GM21529 (cell line): ENCODE measurements around the gene RABGAP1.

Source experiments
- ATAC-seq: cut with Tn5 transposase; IDR thresholded peaks from one replicate; pipeline ENCODE4 v1.9.1; 2021; ENCODE audit not compliant: unreplicated experiment

RABGAP1 gene

DNA sequence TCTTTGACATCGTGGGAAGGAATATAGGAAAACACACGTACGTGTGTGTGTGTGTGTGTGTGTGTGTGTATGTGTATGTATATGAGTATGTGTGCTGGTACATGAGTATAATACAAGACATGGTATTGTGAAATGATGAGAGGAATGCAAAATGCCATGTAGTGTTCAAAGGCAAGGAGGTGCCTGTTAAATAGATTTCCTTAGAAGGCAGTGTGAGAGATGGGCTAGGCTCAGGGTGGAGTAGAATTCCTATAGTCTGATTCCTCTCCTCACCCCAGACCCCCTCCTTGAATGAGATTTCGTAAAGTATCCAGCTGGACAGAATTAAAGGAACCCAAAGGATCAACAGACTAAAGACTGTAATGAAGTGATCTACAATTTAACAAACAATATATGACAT, 103.8 kb downstream of the RABGAP1 start:
- no peak for ATAC-seq

DNA sequence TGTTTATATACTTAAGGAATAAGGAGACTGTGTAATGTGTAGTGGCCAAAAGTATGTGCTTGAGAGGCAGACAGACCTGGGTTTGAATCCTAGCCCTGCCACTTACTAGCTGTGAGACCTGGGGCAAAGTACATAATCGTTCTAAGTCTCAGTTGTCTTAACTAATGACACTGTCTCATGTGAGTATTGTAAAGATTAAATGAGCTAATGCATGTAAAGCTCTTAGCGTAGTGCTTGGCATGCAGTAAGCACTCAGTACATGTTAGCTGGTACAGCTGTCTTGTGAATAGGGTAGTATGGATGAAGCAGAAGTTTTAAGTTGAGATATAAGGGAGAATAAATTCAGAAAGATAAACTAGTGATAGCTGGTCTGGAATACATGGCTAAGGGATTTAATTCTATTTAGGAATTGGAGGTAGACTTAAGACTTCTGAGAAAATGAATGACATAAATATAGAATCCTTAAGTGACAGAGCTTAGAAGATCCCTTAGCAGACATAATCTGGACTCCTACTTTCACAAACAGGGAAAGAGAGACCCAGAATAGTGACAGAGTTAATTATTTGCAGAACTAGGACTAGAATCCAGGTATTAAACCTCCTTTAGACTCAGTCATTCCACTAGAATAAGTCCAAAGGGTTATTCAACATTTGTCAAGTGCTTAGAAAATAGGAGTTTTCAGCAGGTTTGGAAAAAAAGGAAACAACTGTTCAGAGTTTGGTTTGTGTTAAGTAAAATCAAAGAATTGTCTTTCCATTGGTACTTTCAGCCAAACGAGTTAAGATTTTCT, 105.8 kb downstream of the RABGAP1 start:
- no peak for ATAC-seq

DNA sequence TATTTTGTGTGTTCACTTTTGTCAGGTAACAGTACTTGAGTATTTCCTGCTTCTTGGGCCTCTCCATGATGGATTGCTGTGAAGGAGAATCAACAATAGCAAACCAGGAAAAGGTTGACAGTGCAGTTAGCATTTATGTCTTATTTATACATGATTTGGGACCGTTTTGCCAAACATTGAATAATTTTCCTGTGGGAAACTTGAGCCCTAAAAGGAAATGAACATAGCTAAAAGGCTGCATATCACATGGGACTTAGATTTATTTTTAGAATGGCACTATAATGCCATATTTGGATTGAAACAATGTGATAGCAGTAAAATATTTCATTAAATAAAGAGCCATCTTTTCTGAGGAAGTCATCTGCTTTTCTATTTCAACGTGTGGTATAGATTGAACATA, 107.9 kb downstream of the RABGAP1 start:
- no peak for ATAC-seq

DNA sequence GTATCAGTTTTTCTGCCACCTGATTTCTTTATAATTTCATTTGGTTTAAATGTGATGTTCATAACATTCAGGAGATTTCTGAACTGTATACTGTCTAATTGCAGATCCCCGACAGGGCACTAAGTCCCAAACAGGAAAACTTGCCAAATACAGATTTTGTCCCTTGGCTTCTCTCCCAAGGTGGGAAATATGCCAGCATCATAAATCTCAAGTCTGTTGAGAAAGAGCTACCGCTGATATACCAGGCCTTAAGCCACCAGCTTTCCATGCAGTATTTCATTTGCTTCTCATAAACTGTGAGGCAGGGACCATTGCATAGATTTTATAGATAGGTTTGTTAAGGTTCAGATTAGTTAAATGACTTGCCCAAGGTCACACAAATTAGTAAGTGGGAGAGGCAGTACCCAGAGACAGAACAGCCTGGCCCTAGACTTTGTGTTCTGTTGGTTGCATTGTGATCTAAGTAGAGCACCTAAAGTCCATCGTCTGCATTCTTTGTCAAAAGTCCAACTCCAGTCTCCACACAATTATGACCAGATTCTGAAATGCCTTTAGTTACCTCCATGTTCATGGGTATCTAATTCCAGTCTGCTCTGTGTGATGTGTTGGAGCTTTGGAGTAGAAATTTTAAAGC, 108.9 kb downstream of the RABGAP1 start:
- no peak for ATAC-seq

DNA sequence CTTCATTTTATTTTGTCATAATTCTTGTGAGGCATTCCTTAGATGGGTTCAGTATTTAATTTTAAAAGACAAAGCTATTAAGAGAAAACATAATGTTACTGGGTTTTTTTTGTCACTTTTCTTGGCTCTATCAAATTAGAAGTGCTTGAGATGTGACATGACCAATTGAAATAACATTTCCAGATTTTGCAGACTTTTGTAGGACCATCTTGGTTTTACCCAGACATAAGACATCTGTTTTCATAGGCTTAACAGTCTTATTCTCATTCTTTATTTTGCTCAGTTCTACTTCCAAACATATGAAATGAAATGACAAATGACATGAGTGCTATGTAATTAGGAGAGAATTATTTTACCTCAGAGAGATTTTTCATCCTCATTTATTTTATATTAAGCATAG, 112.2 kb downstream of the RABGAP1 start:
- ATAC-seq: no peak

DNA sequence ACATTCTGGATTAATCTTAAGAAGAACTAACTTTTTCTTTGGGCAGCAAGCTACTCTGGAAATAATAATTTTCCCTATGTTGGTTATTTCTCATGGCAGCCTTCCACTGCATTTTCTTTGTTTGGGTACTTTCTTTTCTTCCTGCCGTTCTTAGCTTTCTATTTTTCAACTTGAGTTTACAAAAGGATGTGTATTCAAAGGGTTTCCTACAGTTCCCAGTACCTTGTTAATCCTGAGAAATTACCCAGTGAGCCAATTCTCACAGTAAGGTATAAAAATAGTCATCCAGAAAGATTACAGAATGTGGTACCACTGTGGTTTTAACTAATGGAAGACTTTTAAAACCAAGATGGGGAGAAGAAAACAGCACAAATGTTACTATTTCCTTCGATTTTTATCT, 112.9 kb downstream of the RABGAP1 start:
- ATAC-seq: no peak

DNA sequence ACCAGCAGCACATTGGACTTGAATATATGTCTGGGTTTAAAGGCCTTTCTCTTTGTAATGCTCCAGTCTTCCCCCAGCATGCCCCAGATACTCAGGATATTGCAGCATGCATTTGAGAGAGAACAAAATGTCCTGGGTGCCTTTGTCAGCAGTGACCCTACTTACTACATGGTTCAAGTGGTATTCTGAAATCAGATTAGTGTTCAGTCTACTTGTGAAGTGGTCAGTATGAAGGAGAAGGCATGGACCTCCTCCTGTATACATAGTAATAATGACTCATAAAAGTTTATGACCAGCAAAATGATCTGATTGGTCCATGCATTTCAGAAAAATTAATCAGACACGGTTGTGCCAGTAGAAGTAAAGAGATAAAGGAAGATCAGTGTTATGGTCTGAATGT, 118.0 kb downstream of the RABGAP1 start:
- ATAC-seq: no peak

DNA sequence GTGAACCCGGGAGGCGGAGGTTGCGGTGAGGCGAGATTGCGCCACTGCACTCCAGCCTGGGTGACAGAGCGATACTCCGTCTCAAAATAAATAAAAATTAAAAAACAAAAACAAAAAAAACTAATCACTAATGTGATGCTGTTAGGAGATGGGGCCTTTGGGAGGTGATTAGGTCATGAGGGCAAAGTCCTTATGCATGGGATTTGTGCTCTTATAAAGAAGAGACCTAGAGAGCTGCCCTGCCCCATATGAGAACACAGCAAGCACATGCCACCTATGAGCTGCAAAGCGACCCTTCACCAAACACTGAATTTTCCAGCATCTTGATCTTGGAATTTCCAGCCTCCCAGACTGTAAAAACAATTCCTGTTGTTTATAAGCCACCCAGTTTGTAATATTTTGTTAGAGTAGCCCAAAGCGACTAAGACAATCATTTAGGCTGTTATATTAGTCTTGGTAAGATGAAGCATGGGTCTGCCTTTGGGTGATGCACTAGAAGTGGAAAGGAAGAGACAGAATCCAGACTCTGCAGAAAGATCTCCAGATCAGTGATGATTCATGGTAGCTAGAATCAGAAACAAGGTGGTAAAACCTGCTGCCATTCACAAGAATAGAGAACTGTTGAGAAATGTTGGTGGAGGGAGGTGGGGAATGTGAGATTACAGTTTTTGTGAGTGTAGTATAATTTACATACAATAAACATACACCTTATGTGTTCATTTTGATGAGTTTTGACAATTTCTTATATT, 118.8 kb downstream of the RABGAP1 start:
- no peak for ATAC-seq

DNA sequence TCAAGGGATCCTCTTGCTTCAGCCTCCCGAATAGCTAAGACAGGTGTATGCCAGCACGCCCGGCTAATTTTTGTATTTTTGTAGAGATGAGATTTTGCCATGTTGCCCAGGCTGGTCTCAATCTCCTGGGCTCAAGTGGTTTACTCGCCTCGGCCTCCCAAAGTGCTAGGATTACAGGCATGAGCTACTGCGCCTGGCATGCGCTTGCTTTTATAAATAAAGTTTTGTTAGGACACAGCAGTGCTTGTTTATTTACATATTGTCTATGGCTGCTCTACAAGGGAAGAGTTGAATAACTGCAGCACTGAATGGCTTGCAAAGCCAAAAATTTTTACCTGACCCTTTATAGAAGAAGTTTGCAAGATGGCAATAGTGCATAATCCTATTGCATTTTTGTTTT, 120.4 kb downstream of the RABGAP1 start:
- ATAC-seq: no peak

DNA sequence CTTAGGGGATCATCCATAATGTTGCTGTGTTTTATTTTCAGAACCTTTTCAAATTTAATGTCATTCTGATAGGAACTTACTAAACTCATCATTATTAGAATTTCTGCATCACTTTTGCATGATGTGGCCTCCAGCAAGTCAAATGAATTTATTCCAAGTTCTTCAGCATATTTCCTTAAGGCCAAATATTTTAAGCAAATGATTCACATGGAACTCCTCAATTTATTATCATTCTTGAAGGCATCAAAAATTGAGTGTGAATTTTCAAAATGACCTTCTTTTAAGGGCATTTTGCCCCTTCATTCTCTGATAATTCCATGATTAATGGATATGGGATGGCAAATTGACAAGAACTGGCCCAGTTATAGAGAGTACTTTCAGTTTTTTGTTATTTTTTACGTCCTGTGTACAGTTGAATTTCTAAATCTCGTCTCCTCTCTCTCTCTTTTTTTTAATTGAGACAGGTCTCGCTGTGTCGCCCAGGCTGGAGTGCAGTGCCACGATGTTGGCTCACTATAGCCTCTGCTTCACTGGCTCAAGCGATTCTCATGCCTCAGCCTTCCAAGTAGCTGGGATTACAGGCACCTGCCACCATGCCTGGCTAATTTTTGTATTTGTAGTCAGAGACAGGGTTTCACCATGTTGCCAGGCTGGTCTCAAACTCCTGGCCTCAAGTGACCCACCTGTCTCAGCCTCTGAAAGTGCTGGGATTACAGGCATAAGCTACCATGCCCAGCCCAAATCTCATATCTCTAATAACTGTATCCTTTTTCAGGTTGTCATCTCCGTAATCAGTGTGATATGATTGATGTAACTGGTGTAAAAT, 121.7 kb downstream of the RABGAP1 start:
- ATAC-seq: no peak

DNA sequence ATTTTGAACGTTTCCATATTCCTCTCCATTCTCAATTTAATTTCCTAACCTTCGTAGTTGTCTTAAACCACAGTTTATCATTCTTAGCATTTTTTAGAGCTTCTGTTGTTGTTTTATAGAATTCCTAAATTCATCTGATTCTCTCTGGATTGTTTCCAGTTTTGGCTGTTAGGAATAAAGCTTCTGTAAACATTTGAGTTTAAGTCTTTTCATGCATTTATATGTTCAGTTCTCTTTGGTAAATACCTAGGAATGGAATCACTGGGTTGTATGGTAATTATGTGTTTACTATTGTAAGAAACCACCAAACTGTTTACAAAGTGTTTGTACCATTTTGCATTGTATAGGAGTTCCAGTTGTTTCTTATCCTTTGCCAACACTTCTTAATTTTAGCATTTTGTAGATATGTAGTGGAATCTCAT, 122.4 kb downstream of the RABGAP1 start:
- no peak for ATAC-seq

DNA sequence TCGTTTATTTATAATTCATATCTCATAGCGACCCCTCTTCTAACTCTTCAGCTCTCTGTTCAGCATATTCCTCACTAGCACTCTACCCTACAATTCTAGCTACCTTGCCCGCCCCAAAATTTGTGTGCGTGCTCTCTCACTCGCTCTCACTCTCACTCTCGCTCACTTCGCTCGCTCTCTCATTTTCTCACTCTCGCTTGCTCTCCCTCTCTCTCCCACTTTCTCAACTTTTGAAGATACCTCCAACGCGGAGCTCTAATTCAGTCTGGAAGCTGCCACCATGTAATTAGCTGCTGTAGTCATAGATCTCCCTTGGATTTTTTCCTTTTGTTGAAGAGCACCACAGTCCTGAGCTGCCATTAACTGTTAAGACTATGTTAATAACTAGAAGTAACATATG, 123.1 kb downstream of the RABGAP1 start:
- ATAC-seq: no peak

DNA sequence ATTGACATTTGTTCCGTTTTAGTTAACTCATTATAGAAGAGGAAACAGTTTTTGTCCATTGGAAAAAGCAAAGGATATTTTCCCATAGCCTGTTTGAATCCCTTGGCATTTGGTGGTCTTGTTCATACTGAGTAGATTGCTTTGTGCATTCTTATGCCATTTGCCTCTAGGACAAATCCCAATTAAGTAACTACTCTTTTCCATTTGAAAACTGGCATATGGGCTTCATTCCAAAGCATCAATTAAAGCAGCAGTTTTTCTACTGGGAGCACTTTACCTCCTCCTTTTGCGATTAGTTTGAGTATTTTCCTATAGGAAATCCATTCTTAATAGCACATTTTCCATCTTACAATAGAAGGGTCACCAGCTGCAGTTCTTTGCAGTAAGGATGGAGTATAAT, 123.9 kb downstream of the RABGAP1 start:
- no peak for ATAC-seq

DNA sequence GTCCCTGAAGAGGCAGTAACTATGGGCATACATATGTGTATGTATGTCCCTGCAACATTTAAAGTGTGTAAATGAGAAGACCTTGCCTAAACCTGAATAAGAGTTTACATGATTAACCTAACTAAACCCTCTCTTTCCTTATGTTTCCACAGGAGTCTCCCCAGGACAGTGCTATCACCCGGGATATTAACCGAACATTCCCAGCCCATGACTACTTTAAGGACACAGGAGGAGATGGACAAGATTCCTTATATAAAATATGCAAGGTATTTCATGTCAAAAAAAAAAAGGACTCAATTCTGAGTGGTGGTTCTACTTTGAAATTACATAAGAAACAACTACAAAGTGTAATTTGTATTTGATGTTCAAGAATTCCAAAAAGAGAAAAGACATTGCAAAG, 124.4 kb downstream of the RABGAP1 start:
- ATAC-seq: no peak

DNA sequence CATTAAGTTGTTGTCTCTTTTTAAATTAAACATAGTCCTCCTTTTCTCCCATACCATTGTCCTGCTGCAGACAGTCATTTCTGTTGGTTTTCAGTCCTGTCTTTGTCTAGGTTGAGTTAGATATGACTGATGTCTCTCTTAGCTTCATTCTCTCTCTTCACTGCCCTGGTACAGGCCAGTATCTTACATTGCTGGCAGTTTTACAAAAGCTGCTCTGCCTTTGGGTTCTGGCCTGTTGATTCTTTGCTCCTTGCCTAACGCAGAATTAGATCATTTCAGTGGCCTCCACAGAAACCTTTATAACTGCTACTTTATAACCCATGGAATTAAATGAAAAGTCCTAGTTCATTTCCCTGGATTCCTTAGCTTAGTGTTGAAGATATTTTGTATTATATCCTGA, 126.3 kb downstream of the RABGAP1 start:
- ATAC-seq: no peak

DNA sequence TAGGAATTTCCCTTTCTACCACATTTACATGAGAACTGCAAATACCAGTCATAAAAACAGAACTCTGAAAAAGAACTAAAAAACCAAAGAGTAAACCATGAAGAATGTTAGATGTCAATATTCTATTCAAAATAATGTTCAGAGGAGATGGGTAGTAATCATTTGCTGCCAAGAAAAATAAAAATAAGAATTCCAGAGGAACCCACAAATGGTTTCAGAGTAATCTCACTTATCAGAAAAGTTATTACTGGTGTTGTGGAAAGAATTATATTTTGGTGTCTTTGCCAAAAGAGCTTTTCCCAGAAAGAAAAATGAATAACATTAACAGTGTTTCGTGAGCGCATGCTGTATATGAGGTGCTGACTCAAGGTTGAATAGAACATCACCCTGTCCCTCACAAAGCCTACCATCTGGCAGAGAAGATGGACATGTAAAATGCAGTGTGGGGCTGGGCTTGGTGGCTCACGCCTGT, 128.2 kb downstream of the RABGAP1 start:
- ATAC-seq: no peak

DNA sequence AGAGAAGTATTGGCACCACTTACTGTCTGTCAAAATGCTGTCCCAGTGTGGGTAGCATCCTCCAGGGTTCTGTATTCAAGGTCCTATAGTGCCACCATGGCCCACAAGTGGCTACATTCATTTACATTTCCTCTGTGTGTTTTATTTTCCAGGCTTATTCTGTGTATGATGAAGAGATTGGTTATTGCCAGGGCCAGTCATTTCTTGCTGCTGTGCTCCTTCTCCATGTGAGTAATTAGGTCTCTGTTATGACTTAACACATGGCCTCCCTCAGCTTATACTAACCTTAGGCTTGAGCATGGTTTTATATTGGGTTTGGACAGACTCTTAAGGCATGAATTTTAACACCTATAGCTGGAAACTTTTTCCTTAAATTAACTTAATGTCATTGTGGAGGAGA, 129.4 kb downstream of the RABGAP1 start:
- no peak for ATAC-seq

DNA sequence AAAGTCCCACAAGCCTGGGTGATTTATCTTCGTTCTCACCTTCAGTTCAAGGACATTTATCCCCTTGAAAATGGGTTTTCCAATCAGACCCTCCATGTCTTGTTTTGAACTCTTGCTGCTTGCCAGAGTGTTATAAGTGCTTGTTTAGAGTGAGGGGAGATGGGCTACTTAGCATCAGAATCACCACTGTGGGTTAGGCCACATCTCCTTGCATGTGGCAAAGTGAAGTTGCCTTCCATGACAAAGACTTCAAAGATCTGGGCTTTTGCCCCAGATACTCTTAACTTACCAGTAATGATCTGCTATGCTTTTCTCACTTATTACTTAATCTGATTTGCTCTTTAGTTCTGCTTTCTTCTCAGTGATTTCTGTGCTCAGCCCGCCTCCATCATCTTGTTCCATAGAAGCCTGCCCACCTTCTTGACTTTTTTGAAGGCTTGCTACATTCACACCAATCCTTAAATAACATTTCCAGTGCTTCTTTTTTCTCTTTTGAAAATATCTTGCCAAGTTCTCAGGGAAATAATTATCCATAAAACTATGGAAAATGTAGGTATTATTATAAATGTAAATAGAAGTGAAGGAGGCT, 131.7 kb downstream of the RABGAP1 start:
- ATAC-seq: no peak

DNA sequence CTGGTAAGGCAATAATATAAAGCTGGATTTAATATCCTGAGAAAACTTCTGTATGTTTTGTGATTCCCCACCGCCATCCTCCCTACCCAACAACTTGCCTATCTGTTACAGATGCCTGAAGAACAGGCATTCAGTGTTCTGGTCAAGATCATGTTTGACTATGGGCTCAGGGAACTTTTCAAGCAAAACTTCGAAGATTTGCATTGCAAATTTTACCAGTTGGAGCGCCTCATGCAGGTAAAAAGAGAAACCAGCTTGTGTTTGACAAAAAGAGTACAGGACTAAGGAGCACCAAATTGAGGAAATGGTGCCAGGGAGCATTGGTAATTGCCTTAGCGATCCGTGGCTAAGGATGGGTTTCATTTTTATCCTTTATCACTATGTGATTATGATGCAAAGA, 132.6 kb downstream of the RABGAP1 start:
- no peak for ATAC-seq

DNA sequence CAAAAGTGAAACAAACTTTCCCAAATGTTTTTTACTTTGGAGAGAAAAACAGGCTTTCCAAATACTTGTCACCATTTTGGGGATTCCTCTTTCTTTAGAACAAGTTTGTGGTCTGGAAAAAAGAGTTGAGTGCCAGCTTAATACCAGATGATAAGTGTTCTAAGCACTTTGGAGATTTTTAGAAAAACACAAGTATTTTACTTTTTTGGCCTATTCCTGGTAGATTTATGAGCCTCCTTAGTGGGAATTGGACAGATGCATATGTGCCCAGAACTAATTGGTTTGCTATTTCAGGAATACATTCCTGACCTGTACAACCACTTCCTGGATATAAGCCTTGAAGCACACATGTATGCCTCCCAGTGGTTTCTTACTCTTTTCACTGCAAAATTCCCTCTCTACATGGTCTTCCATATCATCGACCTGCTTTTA, 133.2 kb downstream of the RABGAP1 start:
- ATAC-seq: no peak

DNA sequence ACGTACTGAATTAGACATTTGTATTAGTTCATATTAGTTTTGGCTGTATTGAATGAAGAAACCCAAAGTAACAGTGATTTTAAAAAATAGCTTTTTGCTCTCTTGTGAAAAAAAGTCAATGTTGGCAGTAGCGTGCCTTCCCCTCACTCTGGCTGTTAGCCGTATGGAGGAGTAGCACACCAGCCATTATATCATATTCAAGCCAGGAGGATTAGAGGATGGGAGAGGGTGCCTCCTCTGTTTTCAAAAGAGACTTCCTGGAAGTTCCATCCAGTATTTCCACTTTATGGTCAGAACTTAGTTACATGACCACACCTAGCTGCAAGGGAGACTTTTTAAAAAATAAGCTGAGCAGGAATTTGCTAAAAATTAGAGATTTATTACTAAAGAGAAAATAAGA, 133.8 kb downstream of the RABGAP1 start:
- no peak for ATAC-seq
